Measurements from ENCODE around the gene CDC123.

DNA sequence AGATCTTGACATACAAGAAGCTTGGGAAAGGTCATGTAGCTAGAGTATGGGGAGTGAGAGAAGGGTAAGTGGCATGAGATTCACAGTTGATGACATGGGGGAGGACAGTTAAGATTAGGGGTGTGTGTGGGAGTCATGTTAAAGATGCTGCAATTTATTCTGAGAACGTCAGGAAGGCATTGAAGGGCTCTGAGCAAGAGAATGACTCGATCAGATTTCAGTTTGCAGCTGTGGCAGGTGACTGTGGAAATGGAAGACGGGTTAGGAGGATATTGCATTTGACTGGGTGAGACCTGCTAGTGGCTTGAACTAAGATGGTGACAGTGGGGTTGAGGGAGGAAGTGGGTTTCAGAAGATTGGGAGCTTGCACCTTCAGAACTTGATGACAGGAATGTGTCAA is 5.6 kb downstream of the CDC123 start:
- no peak for TF ChIP-seq GABPA (IDR thresholded peaks at IDR 0.05; ENCODE audit: low read depth)
- TF ChIP-seq, protein P1, sequence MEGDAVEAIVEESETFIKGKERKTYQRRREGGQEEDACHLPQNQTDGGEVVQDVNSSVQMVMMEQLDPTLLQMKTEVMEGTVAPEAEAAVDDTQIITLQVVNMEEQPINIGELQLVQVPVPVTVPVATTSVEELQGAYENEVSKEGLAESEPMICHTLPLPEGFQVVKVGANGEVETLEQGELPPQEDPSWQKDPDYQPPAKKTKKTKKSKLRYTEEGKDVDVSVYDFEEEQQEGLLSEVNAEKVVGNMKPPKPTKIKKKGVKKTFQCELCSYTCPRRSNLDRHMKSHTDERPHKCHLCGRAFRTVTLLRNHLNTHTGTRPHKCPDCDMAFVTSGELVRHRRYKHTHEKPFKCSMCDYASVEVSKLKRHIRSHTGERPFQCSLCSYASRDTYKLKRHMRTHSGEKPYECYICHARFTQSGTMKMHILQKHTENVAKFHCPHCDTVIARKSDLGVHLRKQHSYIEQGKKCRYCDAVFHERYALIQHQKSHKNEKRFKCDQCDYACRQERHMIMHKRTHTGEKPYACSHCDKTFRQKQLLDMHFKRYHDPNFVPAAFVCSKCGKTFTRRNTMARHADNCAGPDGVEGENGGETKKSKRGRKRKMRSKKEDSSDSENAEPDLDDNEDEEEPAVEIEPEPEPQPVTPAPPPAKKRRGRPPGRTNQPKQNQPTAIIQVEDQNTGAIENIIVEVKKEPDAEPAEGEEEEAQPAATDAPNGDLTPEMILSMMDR (IDR thresholded peaks at IDR 0.05; ENCODE audit: insufficient read depth, low read length) = no peak
- TF ChIP-seq, protein P2, sequence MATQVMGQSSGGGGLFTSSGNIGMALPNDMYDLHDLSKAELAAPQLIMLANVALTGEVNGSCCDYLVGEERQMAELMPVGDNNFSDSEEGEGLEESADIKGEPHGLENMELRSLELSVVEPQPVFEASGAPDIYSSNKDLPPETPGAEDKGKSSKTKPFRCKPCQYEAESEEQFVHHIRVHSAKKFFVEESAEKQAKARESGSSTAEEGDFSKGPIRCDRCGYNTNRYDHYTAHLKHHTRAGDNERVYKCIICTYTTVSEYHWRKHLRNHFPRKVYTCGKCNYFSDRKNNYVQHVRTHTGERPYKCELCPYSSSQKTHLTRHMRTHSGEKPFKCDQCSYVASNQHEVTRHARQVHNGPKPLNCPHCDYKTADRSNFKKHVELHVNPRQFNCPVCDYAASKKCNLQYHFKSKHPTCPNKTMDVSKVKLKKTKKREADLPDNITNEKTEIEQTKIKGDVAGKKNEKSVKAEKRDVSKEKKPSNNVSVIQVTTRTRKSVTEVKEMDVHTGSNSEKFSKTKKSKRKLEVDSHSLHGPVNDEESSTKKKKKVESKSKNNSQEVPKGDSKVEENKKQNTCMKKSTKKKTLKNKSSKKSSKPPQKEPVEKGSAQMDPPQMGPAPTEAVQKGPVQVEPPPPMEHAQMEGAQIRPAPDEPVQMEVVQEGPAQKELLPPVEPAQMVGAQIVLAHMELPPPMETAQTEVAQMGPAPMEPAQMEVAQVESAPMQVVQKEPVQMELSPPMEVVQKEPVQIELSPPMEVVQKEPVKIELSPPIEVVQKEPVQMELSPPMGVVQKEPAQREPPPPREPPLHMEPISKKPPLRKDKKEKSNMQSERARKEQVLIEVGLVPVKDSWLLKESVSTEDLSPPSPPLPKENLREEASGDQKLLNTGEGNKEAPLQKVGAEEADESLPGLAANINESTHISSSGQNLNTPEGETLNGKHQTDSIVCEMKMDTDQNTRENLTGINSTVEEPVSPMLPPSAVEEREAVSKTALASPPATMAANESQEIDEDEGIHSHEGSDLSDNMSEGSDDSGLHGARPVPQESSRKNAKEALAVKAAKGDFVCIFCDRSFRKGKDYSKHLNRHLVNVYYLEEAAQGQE (IDR thresholded peaks at IDR 0.05; ENCODE audit: insufficient replicate concordance, low read depth) = no peak
- TF ChIP-seq POLR2AphosphoS5 (IDR thresholded peaks at IDR 0.05; ENCODE audit: low read depth) = no peak
- no peak for TF ChIP-seq SPI1 (IDR thresholded peaks at IDR 0.05; ENCODE audit: borderline replicate concordance, low read depth)
